HCT116 (cell line): ENCODE data around the gene GLIPR2. TPM values are rescaled to one million over a fixed set of nuclear protein-coding genes. Genes with fewer than 3 reads are reported as not detected.

ENCODE experiments used
- ATAC-seq: fragments of 200-7000 bp; cut with Tn5 transposase; 2 replicates; pipeline ENCODE4 v1.9.1; 2020; ENCODE audit warnings: mild to moderate bottlenecking, moderate library complexity
- BruUV-seq: library from RNA; stranded (reverse); fragments of 400-500 nt; replicated peaks from 2 replicates; lab custom pipeline; 2021; lab: Mats Ljungman, UMichigan
- CTCF ChIA-PET: fragments of 300-600 bp; sonication (Branson Sonifier 250); formaldehyde crosslinking; loops from one replicate; lab custom pipeline; 2021; ENCODE audit warnings: antibody characterized with exemption; lab: Charles Lee
- POLR2A ChIA-PET: fragments of 300-600, 350-600 bp; sonication (Branson Sonifier 250); formaldehyde crosslinking; loops from one replicate; lab custom pipeline; 2021; ENCODE audit warnings: antibody characterized with exemption; lab: Charles Lee
- RAD21 ChIA-PET, 2 experiments: fragments of 300-600 bp; sonication (Branson Sonifier 250); formaldehyde crosslinking; loops; one replicate each; lab custom pipeline; 2023; ENCODE audit warnings: low total read pairs in 2 of 2; ENCODE audit not compliant: uncharacterized antibody in 2 of 2, unreplicated experiment in 2 of 2, low non-redundant PET in 1 of 2; lab: Charles Lee
- DNase-seq: peaks from one replicate; pipeline ENCODE4 v3.0.0-alpha.2; 2010; ENCODE audit warnings: low read depth, low spot score
- H2AFZ ChIP-seq: fragments of 200-600 bp; shearing (Covaris generic), sonication (generic); 2 replicates; pipeline ENCODE4 v1.6.1; 2017; ENCODE audit warnings: low read depth, mixed run types, mixed read lengths, antibody characterized with exemption, low read length; ENCODE audit not compliant: poor library complexity, severe bottlenecking
- H3K27ac ChIP-seq: 2 replicates; pipeline ENCODE4 v1.5.1; 2012; ENCODE audit warnings: low read depth, low read length
- H3K27me3 ChIP-seq: fragments of 200-600 bp; sonication (generic); 2 replicates; pipeline ENCODE4 v1.6.1; 2016; ENCODE audit warnings: mixed run types, low read length, mixed read lengths; ENCODE audit not compliant: insufficient read depth
- H3K36me3 ChIP-seq, 2 experiments: fragments of 200-500 bp in 1 of 2; fragments of 200-600 bp in 1 of 2; sonication (Bioruptor generic) in 1 of 2; sonication (generic) in 1 of 2; 2 replicates each; pipeline versions ENCODE4 v1.5.1 to v1.6.1; 2014 to 2016; ENCODE audit warnings: low read length in 2 of 2, inconsistent platforms in 1 of 2, mixed read lengths in 1 of 2, mixed run types in 1 of 2; ENCODE audit not compliant: insufficient read depth in 2 of 2, control insufficient read depth in 1 of 2
- H3K4me1 ChIP-seq, 2 experiments: fragments of 200-600 bp in 1 of 2; sonication (generic) in 1 of 2; 2 replicates each; pipeline versions ENCODE4 v1.5.1 to v1.6.1; 2012 to 2017; ENCODE audit warnings: low read length in 2 of 2, inconsistent platforms in 1 of 2, mild to moderate bottlenecking in 1 of 2, mixed read lengths in 1 of 2, mixed run types in 1 of 2, moderate library complexity in 1 of 2; ENCODE audit not compliant: insufficient read depth in 2 of 2, control insufficient read depth in 1 of 2
- H3K4me2 ChIP-seq: fragments of 200-600 bp; sonication (generic); 2 replicates; pipeline ENCODE4 v1.6.1; 2017; ENCODE audit warnings: mixed run types, low read length, mixed read lengths
- H3K4me3 ChIP-seq, 2 experiments: fragments of 200-600 bp in 1 of 2; sonication (generic) in 1 of 2; replicated peaks in 1 of 2; 2 replicates each; pipeline ENCODE4 v1.5.1; 2011 to 2016; ENCODE audit warnings: low read length in 2 of 2, control low read depth in 1 of 2, low read depth in 1 of 2, mild to moderate bottlenecking in 1 of 2, mixed read lengths in 1 of 2, mixed run types in 1 of 2
- H3K79me2 ChIP-seq: fragments of 200-600 bp; sonication (generic); 2 replicates; pipeline ENCODE4 v1.6.1; 2017; ENCODE audit warnings: mild to moderate bottlenecking, mixed run types, low read length, moderate library complexity, mixed read lengths; ENCODE audit not compliant: insufficient read depth
- H3K9ac ChIP-seq: fragments of 200-600 bp; sonication (generic); 2 replicates; pipeline ENCODE4 v1.6.1; 2016; ENCODE audit warnings: low read length, mixed read lengths
- H3K9me2 ChIP-seq: fragments of 200-600 bp; sonication (generic), shearing (Covaris generic); 2 replicates; pipeline ENCODE4 v1.6.1; 2017; ENCODE audit warnings: mixed run types, mild to moderate bottlenecking, moderate library complexity; ENCODE audit not compliant: insufficient read depth
- H3K9me3 ChIP-seq, 2 experiments: fragments of 200-500 bp in 1 of 2; fragments of 200-600 bp in 1 of 2; sonication (Bioruptor generic) in 1 of 2; sonication (generic) in 1 of 2; 2 replicates each; pipeline ENCODE4 v1.6.1; 2014 to 2017; ENCODE audit warnings: low read length in 2 of 2, mixed read lengths in 2 of 2, inconsistent platforms in 1 of 2, low read depth in 1 of 2, mild to moderate bottlenecking in 1 of 2, mixed run types in 1 of 2, moderate library complexity in 1 of 2; ENCODE audit not compliant: control insufficient read depth in 1 of 2, insufficient read depth in 1 of 2
- H4K20me1 ChIP-seq: fragments of 200-600 bp; sonication (generic), shearing (Covaris generic); 2 replicates; pipeline ENCODE4 v1.6.1; 2017; ENCODE audit warnings: mixed run types, mild to moderate bottlenecking, moderate library complexity; ENCODE audit not compliant: insufficient read depth
- CBX3 ChIP-seq: IDR thresholded peaks from 2 replicates; pipeline ENCODE4 v1.6.1; 2012; ENCODE audit warnings: low read depth
- CEBPB ChIP-seq: IDR thresholded peaks from 2 replicates; pipeline ENCODE4 v1.6.1; 2012; ENCODE audit warnings: low read depth
- EZH2 ChIP-seq: fragments of 200-600 bp; sonication (generic); IDR thresholded peaks from 2 replicates; pipeline ENCODE4 v1.6.1; 2017; ENCODE audit warnings: antibody characterized with exemption, mixed run types
- EZH2phosphoT487 ChIP-seq: fragments of 200-600 bp; IDR thresholded peaks from 2 replicates; pipeline ENCODE4 v1.6.1; 2018; ENCODE audit warnings: antibody characterized with exemption, borderline replicate concordance
- FOSL1 ChIP-seq: IDR thresholded peaks from 2 replicates; pipeline ENCODE4 v1.6.1; 2012; ENCODE audit warnings: low read depth
- JUND ChIP-seq: IDR thresholded peaks from 2 replicates; pipeline ENCODE4 v1.6.1; 2012
- SP1 ChIP-seq: IDR thresholded peaks from 2 replicates; pipeline ENCODE4 v1.6.1; 2012; ENCODE audit warnings: low read depth
- ZFX ChIP-seq: fragments of 450-650 bp; IDR thresholded peaks from 2 replicates; pipeline ENCODE4 v1.6.1; 2017
- intact Hi-C: fragments of 100-400 bp; cut with micrococcal nuclease; formaldehyde crosslinking; loops from 2 replicates; pipeline ENCODE4 v1.10.0; 2022
- total RNA-seq: library from RNA; stranded (reverse); gene quantifications from one replicate; pipeline ENCODE4 v1.2.1, GENCODE V29; 2021; ENCODE audit not compliant: unreplicated experiment

Gene GLIPR2
- total RNA-seq, 1 experiment from 2014 or later, result 14.5 TPM

DNA sequence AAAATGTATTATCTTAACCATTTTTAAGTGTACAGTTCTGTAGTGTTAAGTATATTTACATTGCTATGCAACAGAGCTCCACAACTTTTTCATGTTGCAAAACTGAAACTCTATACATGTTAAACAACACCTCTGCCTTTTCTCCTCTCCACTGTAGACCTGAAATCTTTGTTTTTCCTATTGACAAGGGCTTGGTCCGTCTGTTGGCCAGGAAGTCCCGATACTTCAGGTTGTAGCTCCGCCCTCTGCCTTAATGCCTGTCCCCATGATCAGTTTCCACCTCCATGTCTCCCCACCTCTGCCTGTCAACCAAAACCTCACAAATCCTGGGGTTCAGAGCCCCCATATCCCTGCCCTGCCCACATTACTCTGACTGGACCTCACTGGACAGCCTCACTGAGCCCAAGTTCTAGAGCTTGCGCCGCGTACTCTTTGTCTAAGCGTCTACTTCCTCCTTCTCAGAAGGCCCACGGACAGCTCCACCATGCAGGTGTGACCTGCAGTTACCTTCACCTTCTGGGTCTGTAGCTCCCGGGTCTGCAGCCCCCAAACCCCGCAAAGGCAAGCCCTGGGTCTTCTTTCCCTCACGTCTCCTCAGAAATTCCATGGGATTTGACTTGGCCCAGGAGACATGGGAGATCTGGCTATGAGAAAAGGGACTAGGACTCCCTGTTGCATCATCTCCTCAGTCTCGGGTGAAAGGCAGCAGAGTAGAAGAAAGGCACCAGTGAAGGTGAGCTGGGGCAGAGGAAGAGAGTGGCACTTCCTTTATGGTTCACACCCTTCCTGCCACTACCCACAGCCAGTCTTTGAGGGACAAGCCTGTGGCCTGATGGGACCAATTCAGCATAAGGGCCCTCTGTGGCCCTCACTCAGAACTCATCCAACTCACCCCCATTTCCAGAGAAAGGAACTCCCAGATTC lies 8.0 kb downstream of the GLIPR2 start:
- peaks cover 0 to 3% of the 10 kb centered on the region in 2 experiments; a peak in 1 of 4 replicates for H3K9me3 ChIP-seq
- no peak overlapping the region for H3K4me3 ChIP-seq
- no peak overlapping the region for H3K4me2 ChIP-seq
- H3K9ac ChIP-seq, result no peak overlapping the region
- no peaks in the 10 kb centered on the region for H3K9me2 ChIP-seq
- H3K4me1 ChIP-seq, result peaks cover 7 to 12% of the 10 kb centered on the region in 2 experiments
- no peak overlapping the region for H3K27ac ChIP-seq
- ChIA-PET RAD21 (no interaction called here), POLR2A (no interaction called here), CTCF (no interaction called here)
- ATAC-seq (no peak), DNase-seq (no peak)
- TF ChIP-seq SP1 (no peak), CBX3 (no peak), JUND (no peak), EZH2phosphoT487 (no peak), ZFX (no peak), EZH2 (no peak)
- H2AFZ ChIP-seq, result no peak overlapping the region
- no peaks in the 10 kb centered on the region for H3K27me3 ChIP-seq
- H3K79me2 ChIP-seq, result no peaks in the 10 kb centered on the region
- intact Hi-C loops, result no loop called here
- H4K20me1 ChIP-seq, result no peaks in the 10 kb centered on the region
- no TSS peak for BruUV-seq
- no peaks in the 10 kb centered on the region for H3K36me3 ChIP-seq

DNA sequence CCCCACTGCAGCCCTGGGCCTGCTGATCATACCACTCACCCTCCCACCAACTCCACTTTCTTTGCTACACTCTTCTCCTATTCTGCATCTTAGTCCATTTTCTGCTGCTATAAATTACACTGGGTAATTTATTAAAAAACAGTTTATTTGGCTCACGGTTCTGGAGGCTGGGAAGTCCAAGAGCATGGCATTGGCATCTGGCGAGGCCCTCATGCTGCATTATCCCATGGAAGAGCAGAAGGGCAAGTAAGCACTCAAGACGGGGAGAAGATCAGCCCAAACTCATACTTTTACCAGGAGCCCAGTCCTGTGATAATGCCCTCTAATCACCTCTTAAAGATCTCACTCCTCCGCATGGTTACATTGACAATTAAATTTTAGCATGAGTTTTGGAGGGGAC lies 9.4 kb downstream of the GLIPR2 start:
- BruUV-seq, result no TSS peak
- Histone ChIP-seq H3K27ac (no peak overlapping the region), H3K4me1 (peaks cover 7 to 12% of the 10 kb centered on the region in 2 experiments), H3K27me3 (no peaks in the 10 kb centered on the region), H3K4me3 (no peak overlapping the region), H3K79me2 (no peaks in the 10 kb centered on the region), H2AFZ (no peak overlapping the region), H3K9me2 (no peaks in the 10 kb centered on the region), H3K9ac (no peak overlapping the region), H3K4me2 (no peak overlapping the region), H4K20me1 (no peaks in the 10 kb centered on the region), H3K9me3 (peaks cover 0 to 3% of the 10 kb centered on the region in 2 experiments; a peak in 1 of 4 replicates), H3K36me3 (no peaks in the 10 kb centered on the region)
- CTCF ChIA-PET, result no interaction called here
- ATAC-seq (no peak), DNase-seq (no peak)
- intact Hi-C loops, result no loop called here
- RAD21 ChIA-PET, result no interaction called here
- POLR2A ChIA-PET, result no interaction called here
- TF ChIP-seq CEBPB, result no peak
- TF ChIP-seq FOSL1, result no peak
- TF ChIP-seq CBX3, result 0 out of 2 replicates have a peak, but pooled peaks have one; percentile 38
